Karpas-422 (cell line): Measurements from ENCODE around the gene C5orf58. TPM values are rescaled to one million over a fixed set of nuclear protein-coding genes. Genes with fewer than 3 reads are reported as not detected.

Experiments used
- DNase-seq: peaks from one replicate; pipeline ENCODE4 v3.0.0-alpha.2; 2015
- H2AFZ ChIP-seq: fragments of 200-600 bp; sonication (generic); 2 replicates; pipeline ENCODE4 v1.6.1; 2014; ENCODE audit warnings: antibody characterized with exemption, low read length, mixed read lengths
- H3K27ac ChIP-seq: fragments of 200-600 bp; sonication (generic); 2 replicates; pipeline ENCODE4 v1.5.1; 2014; ENCODE audit warnings: mild to moderate bottlenecking, low read length, moderate library complexity
- H3K27me3 ChIP-seq: fragments of 200-600 bp; sonication (generic); 2 replicates; pipeline ENCODE4 v1.6.1; 2014; ENCODE audit warnings: low read length, mixed read lengths
- H3K36me3 ChIP-seq: fragments of 200-600 bp; sonication (generic); 2 replicates; pipeline ENCODE4 v1.6.1; 2014; ENCODE audit warnings: low read length, mixed read lengths; ENCODE audit not compliant: insufficient read depth
- H3K4me1 ChIP-seq: fragments of 200-600 bp; sonication (generic); 2 replicates; pipeline ENCODE4 v1.6.1; 2014; ENCODE audit warnings: mild to moderate bottlenecking, low read length, mixed read lengths
- H3K4me2 ChIP-seq: fragments of 200-600 bp; sonication (generic); 2 replicates; pipeline ENCODE4 v1.6.1; 2014; ENCODE audit warnings: low read length, low read depth, mild to moderate bottlenecking; ENCODE audit not compliant: poor library complexity, severe bottlenecking
- H3K4me3 ChIP-seq: fragments of 200-600 bp; sonication (generic); 2 replicates; pipeline ENCODE4 v1.5.1; 2014; ENCODE audit warnings: mild to moderate bottlenecking, antibody characterized with exemption, low read length, mixed read lengths
- H3K79me2 ChIP-seq: fragments of 200-600 bp; sonication (generic); 2 replicates; pipeline ENCODE4 v1.6.1; 2014; ENCODE audit warnings: mild to moderate bottlenecking, low read length, mixed read lengths
- H3K9ac ChIP-seq: fragments of 200-600 bp; sonication (generic); 2 replicates; pipeline ENCODE4 v1.6.0; 2014; ENCODE audit warnings: low read length
- H3K9me2 ChIP-seq: fragments of 200-600 bp; sonication (generic), shearing (Covaris generic); replicated peaks from 2 replicates; pipeline ENCODE4 v1.6.0; 2014; ENCODE audit warnings: mild to moderate bottlenecking, low read length, moderate library complexity; ENCODE audit not compliant: insufficient read depth
- H3K9me3 ChIP-seq: fragments of 300-700, 200-600 bp; sonication (generic); 2 replicates; pipeline ENCODE4 v1.6.1; 2014; ENCODE audit warnings: low read length, mixed read lengths
- H4K20me1 ChIP-seq: fragments of 200-600 bp; sonication (generic); 2 replicates; pipeline ENCODE4 v1.6.1; 2014; ENCODE audit warnings: mild to moderate bottlenecking, antibody characterized with exemption, low read length, low read depth; ENCODE audit not compliant: insufficient read depth
- total RNA-seq: library from RNA; depleted of rRNA; stranded (reverse); fragments of >200 nt; shearing (Covaris generic); gene quantifications from 2 replicates; pipeline ENCODE4 v1.2.3, GENCODE V29; 2014; ENCODE audit warnings: low replicate concordance

C5orf58 gene
- total RNA-seq, 1 experiment from 2014 or later = not detected

DNA sequence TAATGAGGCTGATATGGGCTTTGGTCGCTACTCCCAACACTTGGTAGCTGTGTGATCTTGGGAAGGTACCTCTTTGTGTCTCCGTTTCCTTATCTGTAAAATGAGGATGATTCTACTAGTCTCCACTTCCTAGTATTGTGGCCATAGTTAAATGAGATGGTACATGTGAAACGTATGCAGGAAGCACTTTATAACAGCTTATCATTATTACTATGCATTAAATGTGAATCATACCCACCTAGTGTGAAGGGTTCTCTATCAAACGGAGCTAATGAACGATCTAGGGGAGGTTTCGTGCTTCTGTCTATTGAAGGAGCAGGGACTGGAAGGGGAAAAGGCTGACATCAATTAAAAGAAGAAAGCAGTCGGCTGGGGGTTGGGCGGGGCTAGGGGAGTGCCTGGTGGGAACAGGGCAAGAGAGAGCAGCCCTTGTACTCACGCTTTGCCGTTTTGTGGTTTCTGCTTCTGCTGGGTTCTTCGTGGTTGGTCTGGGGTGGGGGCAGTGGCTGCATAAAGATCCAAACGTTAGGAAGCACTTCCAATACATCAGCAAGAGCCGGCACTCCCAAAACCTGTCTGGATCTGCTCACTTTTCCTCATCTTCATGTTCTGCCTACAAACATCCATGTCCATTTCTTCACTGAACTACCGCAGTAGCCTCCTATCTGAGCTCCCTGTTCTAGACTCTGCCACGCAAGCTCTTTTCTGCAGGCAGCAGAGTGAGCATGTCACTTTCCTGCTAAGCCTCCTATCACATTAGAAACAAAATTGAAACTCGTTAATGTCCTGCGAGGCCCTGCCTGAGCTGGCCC is 34.0 kb downstream of the C5orf58 start:
- peak overlapping the region; percentile 44; the same call in 1 of the 2 replicates for H3K4me3 ChIP-seq
- H3K27ac ChIP-seq = peak overlapping the region; percentile 88
- H4K20me1 ChIP-seq = no peaks in the 10 kb centered on the region
- DNase-seq = no peak
- no peaks in the 10 kb centered on the region for H3K9me3 ChIP-seq
- H3K4me1 ChIP-seq = peaks cover 76% of the 10 kb centered on the region
- H3K79me2 ChIP-seq = no peaks in the 10 kb centered on the region
- peak overlapping the region; percentile 55 for H3K9ac ChIP-seq
- H2AFZ ChIP-seq = no peak overlapping the region
- no peaks in the 10 kb centered on the region for H3K27me3 ChIP-seq
- H3K9me2 ChIP-seq = no peaks in the 10 kb centered on the region
- no peaks in the 10 kb centered on the region for H3K36me3 ChIP-seq
- peak overlapping the region; percentile 76 for H3K4me2 ChIP-seq

DNA sequence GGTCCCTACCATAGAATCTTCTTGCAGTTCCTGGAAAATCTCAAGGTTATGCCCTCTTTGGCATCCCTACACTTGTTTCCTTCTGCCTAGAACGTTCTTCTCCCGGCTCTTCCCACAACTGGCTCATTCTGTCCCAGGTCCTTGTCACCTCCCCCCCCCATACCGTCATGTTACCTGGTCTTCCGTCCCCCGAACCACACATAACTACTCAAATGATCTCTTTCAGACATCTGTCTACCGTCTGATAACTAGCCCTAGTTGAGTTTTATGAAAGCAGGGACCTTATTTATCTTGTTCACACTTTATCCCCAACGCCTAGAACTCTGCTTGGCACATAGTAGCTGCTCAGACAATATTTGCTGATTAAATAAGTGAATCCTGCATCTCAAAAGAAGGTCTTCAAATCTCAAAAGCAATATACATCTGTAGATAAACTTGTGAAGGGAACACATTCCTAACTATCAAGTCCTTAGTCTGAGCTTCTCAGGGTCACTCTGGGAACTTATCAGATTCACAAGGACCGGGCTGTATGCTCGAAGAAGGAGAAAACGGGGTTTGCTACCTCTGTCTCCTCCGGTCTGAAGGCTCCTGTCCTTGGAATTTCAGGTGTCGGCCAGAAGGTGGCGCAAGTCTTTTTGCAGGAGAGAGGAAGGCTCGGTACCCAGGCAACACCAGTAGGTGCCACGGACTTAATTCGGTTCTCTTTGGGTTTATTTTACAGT is 34.8 kb downstream of the C5orf58 start:
- peak overlapping the region; percentile 76 for H3K4me2 ChIP-seq
- no peaks in the 10 kb centered on the region for H3K79me2 ChIP-seq

DNA sequence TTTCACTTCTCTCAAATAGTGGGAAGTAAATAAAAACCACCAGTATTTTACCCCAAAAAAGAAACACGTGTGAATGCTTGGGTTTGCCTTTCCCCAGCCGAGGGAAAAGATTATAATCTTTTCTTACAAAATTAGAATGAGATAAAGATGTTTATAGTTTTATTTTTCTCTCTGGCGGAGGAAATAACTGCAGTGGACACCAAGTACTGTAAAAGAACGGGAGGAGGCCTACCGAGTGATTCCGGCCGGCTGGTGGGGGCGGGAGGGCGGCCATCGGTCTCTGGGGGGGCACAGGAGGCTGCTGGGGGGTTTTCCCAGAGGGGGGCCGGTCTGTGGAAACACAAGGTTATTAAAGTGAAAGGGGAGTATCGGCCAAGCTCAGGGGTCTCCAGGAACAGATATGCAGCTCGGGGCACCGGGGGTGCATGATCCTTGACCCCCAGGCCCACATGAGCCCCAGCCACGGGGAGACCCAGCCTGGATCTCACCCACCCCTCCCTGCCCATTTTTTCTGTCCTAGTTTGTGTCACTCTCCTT is 35.4 kb downstream of the C5orf58 start:
- Histone ChIP-seq H4K20me1 (no peaks in the 10 kb centered on the region), H3K27me3 (no peaks in the 10 kb centered on the region), H3K79me2 (no peaks in the 10 kb centered on the region), H3K9ac (peak overlapping the region; percentile 57), H3K36me3 (no peaks in the 10 kb centered on the region), H3K4me1 (peaks cover 61% of the 10 kb centered on the region), H3K9me2 (no peaks in the 10 kb centered on the region), H3K27ac (peak overlapping the region; percentile 88), H2AFZ (peak overlapping the region; percentile 59; the same call in 1 of the 2 replicates), H3K9me3 (no peaks in the 10 kb centered on the region), H3K4me3 (peak overlapping the region; percentile 52), H3K4me2 (peak overlapping the region; percentile 76)
- no peak for DNase-seq

More for the DNA sequence above, 34.8 kb downstream of the C5orf58 start:
- peak; percentile 96 for DNase-seq
- H3K4me3 ChIP-seq = peak overlapping the region; percentile 52
- H3K9me3 ChIP-seq = no peaks in the 10 kb centered on the region
- no peaks in the 10 kb centered on the region for H3K27me3 ChIP-seq
- H4K20me1 ChIP-seq = no peaks in the 10 kb centered on the region
- no peaks in the 10 kb centered on the region for H3K36me3 ChIP-seq
- H3K27ac ChIP-seq = peak overlapping the region; percentile 88
- no peaks in the 10 kb centered on the region for H3K9me2 ChIP-seq
- peak overlapping the region; percentile 87; the same call in 1 of the 2 replicates for H2AFZ ChIP-seq
- peaks cover 68% of the 10 kb centered on the region for H3K4me1 ChIP-seq
- H3K9ac ChIP-seq = peak overlapping the region; percentile 57

- no peak for DNase-seq
- Histone ChIP-seq H3K27me3 (no peaks in the 10 kb centered on the region), H3K9me2 (no peaks in the 10 kb centered on the region), H3K79me2 (no peaks in the 10 kb centered on the region), H3K4me3 (no peak overlapping the region), H4K20me1 (no peaks in the 10 kb centered on the region), H2AFZ (no peak overlapping the region), H3K4me2 (peak overlapping the region; percentile 76), H3K36me3 (no peaks in the 10 kb centered on the region), H3K9ac (no peak overlapping the region), H3K9me3 (no peaks in the 10 kb centered on the region), H3K4me1 (peaks cover 59% of the 10 kb centered on the region), H3K27ac (no peak overlapping the region)
Measured at GRCh38 chr5:170268884-170269283, 36.1 kb downstream of the C5orf58 start.

- H3K79me2 ChIP-seq = no peaks in the 10 kb centered on the region
- H3K4me2 ChIP-seq = no peak overlapping the region
- no peaks in the 10 kb centered on the region for H3K36me3 ChIP-seq
- H3K9ac ChIP-seq = no peak overlapping the region
- no peak overlapping the region for H3K4me3 ChIP-seq
- H3K9me3 ChIP-seq = no peaks in the 10 kb centered on the region
- no peak overlapping the region for H2AFZ ChIP-seq
- DNase-seq = no peak
- no peaks in the 10 kb centered on the region for H3K9me2 ChIP-seq
- no peaks in the 10 kb centered on the region for H3K27me3 ChIP-seq
- peaks cover 57% of the 10 kb centered on the region for H3K4me1 ChIP-seq
- no peak overlapping the region for H3K27ac ChIP-seq
- no peaks in the 10 kb centered on the region for H4K20me1 ChIP-seq
Measured at GRCh38 chr5:170269579-170269978, 36.8 kb downstream of the C5orf58 start.

- Histone ChIP-seq H3K9me2 (no peaks in the 10 kb centered on the region), H2AFZ (no peak overlapping the region), H3K27me3 (no peaks in the 10 kb centered on the region), H3K9ac (no peak overlapping the region), H3K4me3 (no peak overlapping the region), H3K79me2 (no peaks in the 10 kb centered on the region), H3K9me3 (no peaks in the 10 kb centered on the region), H3K4me2 (no peak overlapping the region), H3K27ac (no peak overlapping the region), H4K20me1 (no peaks in the 10 kb centered on the region), H3K4me1 (peaks cover 48% of the 10 kb centered on the region), H3K36me3 (no peaks in the 10 kb centered on the region)
- DNase-seq = no peak
Measured at GRCh38 chr5:170270293-170271069, 37.7 kb downstream of the C5orf58 start.

- peak; percentile 89 for DNase-seq
- H3K36me3 ChIP-seq = no peaks in the 10 kb centered on the region
- no peaks in the 10 kb centered on the region for H4K20me1 ChIP-seq
- peaks cover 27% of the 10 kb centered on the region for H3K4me1 ChIP-seq
- H3K9me2 ChIP-seq = no peaks in the 10 kb centered on the region
- H2AFZ ChIP-seq = no peak overlapping the region
- no peak overlapping the region for H3K27ac ChIP-seq
- H3K27me3 ChIP-seq = no peaks in the 10 kb centered on the region
- H3K9ac ChIP-seq = no peak overlapping the region
- no peak overlapping the region for H3K4me2 ChIP-seq
- no peaks in the 10 kb centered on the region for H3K9me3 ChIP-seq
- H3K4me3 ChIP-seq = no peak overlapping the region
- H3K79me2 ChIP-seq = no peaks in the 10 kb centered on the region
Measured at GRCh38 chr5:170273968-170274710, 41.4 kb downstream of the C5orf58 start.
